Measurements from ENCODE around the gene SPPL2C.
A peak's percentile ranks its signal among the peaks of the same experiment; 100 is the strongest.

SPPL2C gene

DNA sequence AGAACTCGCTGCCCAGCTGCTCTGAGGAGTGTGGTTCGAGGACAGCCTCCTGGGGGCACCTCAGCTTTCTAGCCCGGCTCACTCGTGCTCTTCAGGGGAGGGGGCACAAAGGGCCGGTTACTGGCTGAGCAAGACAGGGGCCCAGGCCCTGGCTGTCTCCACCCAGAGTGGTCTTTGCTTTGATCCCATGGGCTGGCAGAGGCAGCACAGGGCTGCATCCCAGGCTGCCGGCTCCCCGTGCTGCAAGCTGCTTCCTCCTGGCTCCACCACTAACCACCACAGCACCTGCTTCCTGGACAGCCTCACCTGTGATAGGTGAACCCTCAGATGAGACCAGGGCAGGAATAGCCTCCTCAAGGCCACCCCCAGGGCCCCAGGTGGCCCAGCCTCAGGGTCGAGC lies 6.8 kb downstream of the SPPL2C start:
- no peak for DNase-seq (ENCODE audit: extremely low read depth, low read depth)
- H3K4me3 ChIP-seq (replicated peaks; ENCODE audit: low read depth, low read length) = no peak overlapping the region
- TF ChIP-seq, protein P1, sequence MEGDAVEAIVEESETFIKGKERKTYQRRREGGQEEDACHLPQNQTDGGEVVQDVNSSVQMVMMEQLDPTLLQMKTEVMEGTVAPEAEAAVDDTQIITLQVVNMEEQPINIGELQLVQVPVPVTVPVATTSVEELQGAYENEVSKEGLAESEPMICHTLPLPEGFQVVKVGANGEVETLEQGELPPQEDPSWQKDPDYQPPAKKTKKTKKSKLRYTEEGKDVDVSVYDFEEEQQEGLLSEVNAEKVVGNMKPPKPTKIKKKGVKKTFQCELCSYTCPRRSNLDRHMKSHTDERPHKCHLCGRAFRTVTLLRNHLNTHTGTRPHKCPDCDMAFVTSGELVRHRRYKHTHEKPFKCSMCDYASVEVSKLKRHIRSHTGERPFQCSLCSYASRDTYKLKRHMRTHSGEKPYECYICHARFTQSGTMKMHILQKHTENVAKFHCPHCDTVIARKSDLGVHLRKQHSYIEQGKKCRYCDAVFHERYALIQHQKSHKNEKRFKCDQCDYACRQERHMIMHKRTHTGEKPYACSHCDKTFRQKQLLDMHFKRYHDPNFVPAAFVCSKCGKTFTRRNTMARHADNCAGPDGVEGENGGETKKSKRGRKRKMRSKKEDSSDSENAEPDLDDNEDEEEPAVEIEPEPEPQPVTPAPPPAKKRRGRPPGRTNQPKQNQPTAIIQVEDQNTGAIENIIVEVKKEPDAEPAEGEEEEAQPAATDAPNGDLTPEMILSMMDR (IDR thresholded peaks at IDR 0.05; ENCODE audit: low read depth, low read length, missing control alignments) = no peak

DNA sequence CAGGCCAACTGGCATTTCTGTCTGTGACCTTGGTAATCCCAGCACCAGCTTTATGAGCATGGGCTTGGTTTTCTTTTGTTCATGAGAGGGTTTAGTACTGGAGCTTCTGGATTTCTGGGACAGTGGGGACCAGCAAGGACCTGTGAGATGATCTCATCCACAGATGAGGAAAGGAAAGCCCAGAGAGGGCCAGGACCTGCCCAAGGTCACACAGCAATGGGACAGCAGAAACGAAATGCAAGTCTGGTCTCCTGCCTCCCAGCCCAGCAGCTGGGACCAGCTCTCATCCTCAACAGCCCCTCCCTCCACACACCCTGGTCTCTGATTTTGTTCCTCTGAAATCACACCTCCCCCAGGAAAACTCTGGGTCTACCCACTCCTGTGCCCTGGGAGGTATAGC lies 7.2 kb downstream of the SPPL2C start:
- TF ChIP-seq, protein P1 (IDR thresholded peaks at IDR 0.05; ENCODE audit: low read depth, low read length, missing control alignments) = no peak
- no peak overlapping the region for H3K4me3 ChIP-seq (replicated peaks; ENCODE audit: low read depth, low read length)
- no peak for DNase-seq (ENCODE audit: extremely low read depth, low read depth)

DNA sequence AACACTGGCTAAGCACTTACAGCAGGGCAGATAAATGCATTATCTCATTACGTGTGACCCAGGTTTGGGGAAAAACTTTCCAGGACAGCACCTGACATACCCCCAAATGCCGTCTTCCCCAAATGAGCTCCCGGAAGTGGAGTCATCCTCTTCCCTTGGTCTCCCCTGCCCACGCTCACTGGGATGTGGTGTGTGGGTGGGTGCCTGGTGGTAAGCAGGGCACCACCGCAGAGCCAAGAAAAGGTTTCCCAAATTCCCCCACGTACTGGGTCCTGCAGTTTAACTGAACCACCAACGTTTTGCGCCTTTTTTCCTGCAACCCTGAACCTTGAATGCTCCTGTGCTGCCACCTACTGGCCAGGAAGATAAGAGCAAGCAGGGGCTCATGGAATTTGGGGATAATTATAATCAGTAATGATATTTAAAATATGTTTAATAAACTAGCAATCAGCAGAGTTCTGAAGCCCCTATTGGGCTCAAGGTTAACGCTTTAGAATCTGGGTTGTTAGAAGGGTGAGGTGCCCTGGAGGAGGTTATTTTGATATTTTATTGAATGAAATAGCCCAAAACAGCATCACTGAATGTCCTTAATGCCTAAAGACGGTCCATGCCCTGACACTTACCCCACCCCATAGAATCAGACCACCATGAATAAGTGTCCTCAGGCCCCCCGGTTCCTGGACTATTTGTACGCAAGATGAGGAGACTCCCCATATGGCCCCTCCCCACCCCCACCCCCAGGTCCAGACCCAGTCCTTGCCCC lies 8.0 kb downstream of the SPPL2C start:
- no peak overlapping the region for H3K4me3 ChIP-seq (replicated peaks; ENCODE audit: low read depth, low read length)
- DNase-seq (ENCODE audit: extremely low read depth, low read depth) = peak; percentile 12
- TF ChIP-seq, protein P1 (IDR thresholded peaks at IDR 0.05; ENCODE audit: low read depth, low read length, missing control alignments) = peak; percentile 94

DNA sequence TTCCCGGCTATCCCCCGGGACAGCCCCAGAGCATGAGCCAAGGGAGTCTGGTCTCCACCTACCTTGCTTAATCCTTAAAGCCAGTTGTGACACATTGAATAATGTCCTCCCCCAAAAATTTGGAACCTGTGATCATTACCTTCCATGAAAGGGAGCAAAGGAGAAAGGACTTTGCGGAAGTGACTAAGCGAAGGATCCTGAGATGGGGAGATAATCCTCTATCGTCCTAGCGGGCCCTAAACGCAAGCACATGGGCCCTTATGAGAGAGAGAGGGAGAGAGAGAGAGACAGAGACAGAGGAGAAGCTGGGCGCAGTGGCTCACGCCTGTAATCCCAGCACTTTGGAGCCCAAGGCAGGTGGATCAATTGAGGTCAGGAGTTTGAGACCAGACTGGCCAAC lies 9.5 kb downstream of the SPPL2C start:
- TF ChIP-seq, protein P1 (IDR thresholded peaks at IDR 0.05; ENCODE audit: low read depth, low read length, missing control alignments) = no peak
- DNase-seq (ENCODE audit: extremely low read depth, low read depth) = no peak
- no peak overlapping the region for H3K4me3 ChIP-seq (replicated peaks; ENCODE audit: low read depth, low read length)

DNA sequence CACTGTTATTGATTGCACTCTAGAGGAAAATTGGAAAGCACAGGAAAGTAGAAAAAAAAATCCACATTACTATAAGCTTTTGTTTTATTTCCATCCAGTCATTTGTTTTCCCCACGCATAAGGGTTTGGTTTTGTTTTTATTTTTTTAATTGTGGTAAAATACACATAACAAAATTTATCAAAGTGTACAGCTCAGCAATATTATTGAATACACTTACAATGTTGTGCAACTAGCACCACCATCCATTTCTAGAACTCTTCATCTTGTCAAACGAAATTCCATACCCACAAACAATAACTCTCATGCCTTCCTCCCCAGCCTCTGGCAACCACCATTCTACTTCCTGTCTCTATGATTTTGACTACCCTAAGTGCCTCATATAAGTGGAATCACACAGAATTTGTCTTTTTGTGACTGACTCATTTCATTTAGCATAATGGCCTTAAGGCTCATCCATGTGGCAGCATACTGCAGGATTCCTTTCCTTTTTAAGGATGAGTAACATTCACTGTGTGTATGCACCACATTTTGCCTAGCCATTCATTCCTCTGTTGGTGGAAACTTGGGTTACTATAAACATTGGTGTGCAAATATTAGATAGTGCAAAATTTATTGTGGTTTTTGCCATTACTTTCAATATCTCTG lies 11.1 kb downstream of the SPPL2C start:
- no peak overlapping the region for H3K4me3 ChIP-seq (replicated peaks; ENCODE audit: low read depth, low read length)
- TF ChIP-seq, protein P1 (IDR thresholded peaks at IDR 0.05; ENCODE audit: low read depth, low read length, missing control alignments) = no peak
- DNase-seq (ENCODE audit: extremely low read depth, low read depth) = no peak

DNA sequence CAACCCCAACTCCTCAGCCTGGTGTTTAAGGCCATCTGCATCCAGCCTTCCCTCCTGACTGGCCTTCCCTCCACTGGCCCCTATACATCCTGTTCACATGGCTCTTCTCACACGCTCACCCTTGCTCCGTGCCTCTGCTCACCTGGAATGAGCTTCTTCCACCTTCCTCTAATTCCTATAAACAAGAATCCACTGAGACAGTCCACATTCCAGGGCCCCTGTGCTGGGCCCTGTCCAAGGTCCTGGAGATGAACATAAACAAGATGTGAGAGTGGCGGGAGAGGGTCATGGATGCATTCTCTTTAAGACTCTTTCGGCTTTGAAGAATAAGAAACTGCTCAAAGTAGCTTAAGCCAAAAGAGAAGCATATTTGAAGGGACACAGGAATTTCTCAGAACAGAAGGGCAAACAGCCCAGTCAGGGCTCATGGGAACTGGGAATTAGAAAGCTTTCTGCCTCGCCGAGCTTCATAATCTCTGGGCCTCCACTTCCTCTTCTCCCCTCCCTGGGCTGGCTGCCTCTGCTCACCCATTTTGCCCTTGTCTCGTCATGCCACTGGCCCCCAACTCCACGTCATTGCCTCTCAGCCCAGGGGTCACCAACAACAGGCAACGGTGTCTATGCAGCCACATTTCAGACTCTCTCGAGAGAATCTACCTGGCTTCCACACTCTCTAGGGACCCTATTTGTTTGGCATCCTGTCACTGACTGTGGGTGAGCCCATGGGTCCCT lies 13.5 kb downstream of the SPPL2C start:
- TF ChIP-seq, protein P1 (IDR thresholded peaks at IDR 0.05; ENCODE audit: low read depth, low read length, missing control alignments) = no peak
- DNase-seq (ENCODE audit: extremely low read depth, low read depth) = no peak
- H3K4me3 ChIP-seq (replicated peaks; ENCODE audit: low read depth, low read length) = no peak overlapping the region
